ENCODE measurements around the gene ABITRAM. TPM values are rescaled to one million over a fixed set of nuclear protein-coding genes. Genes with fewer than 3 reads are reported as not detected.
"Not testable (repeated sequence)": the region's sequence is repeated elsewhere in the genome, so short reads cannot be mapped to it uniquely, and the experiment has no call there.

Gene ABITRAM
- total RNA-seq, 4 donors from 2014 or later: 7.5 to 10.9 (median 8.1) TPM

GRCh38 chr9:108961151-108961550, 27.0 kb downstream of the ABITRAM start:
- intact Hi-C loops (cut with DNase I; ENCODE audit: low total_unique reads) (no loop called here), in situ Hi-C loops (cut with MboI; ENCODE audit: low sequenced_read_pairs in 4 of 4) (loop anchor here in 1 of 4 donors (25.0 kb wide), 1 partner anchor 99 kb away; the partner anchor contains the start of genes ACTL7A and ACTL7B)
- Histone ChIP-seq H3K27ac (no peak overlapping the region), H3K9me3 (no peaks in the 10 kb centered on the region), H3K27me3 (no peaks in the 10 kb centered on the region), H3K4me1 (no peaks in the 10 kb centered on the region), H3K36me3 (no peaks in the 10 kb centered on the region), H3K4me3 (no peak overlapping the region)
- ATAC-seq: no peak
- DNase-seq: no peak
- TF ChIP-seq CTCF (IDR thresholded peaks at IDR 0.05 in 4 of 5, conservative IDR thresholded peaks at IDR 0.05 in 1 of 5) (no peak), POLR2A (IDR thresholded peaks at IDR 0.05) (no peak)

- in situ Hi-C loops (cut with MboI; ENCODE audit: low sequenced_read_pairs in 4 of 4) (loop anchor here in 1 of 4 donors (25.0 kb wide), 1 partner anchor 101 kb away; the partner anchor contains the start of genes ACTL7A and ACTL7B), intact Hi-C loops (cut with DNase I; ENCODE audit: low total_unique reads) (no loop called here)
- H3K27ac ChIP-seq: no peak overlapping the region
- no peak overlapping the region for H3K4me3 ChIP-seq
- no peaks in the 10 kb centered on the region for H3K4me1 ChIP-seq
- TF ChIP-seq POLR2A (IDR thresholded peaks at IDR 0.05) (no peak), CTCF (IDR thresholded peaks at IDR 0.05 in 4 of 5, conservative IDR thresholded peaks at IDR 0.05 in 1 of 5) (no peak)
- no peaks in the 10 kb centered on the region for H3K27me3 ChIP-seq
- no peaks in the 10 kb centered on the region for H3K36me3 ChIP-seq
- no peaks in the 10 kb centered on the region for H3K9me3 ChIP-seq
- no peak for DNase-seq
- no peak for ATAC-seq
Observed at GRCh38 chr9:108963459-108964143, 29.4 kb downstream of the ABITRAM start.

- no peak overlapping the region for H3K4me3 ChIP-seq
- no peaks in the 10 kb centered on the region for H3K9me3 ChIP-seq
- no peaks in the 10 kb centered on the region for H3K36me3 ChIP-seq
- ATAC-seq (no peak), DNase-seq (no peak)
- H3K27me3 ChIP-seq: no peaks in the 10 kb centered on the region
- intact Hi-C loops (cut with DNase I; ENCODE audit: low total_unique reads) (no loop called here), in situ Hi-C loops (cut with MboI; ENCODE audit: low sequenced_read_pairs in 4 of 4) (loop anchor here in 1 of 4 donors (25.0 kb wide), 1 partner anchor 106 kb away; the partner anchor contains the start of genes ACTL7A and ACTL7B)
- H3K4me1 ChIP-seq: no peaks in the 10 kb centered on the region
- TF ChIP-seq CTCF (IDR thresholded peaks at IDR 0.05 in 4 of 5, conservative IDR thresholded peaks at IDR 0.05 in 1 of 5): no peak
- TF ChIP-seq POLR2A (IDR thresholded peaks at IDR 0.05): no peak
- no peak overlapping the region for H3K27ac ChIP-seq
Observed at GRCh38 chr9:108967916-108968315, 33.7 kb downstream of the ABITRAM start.

GRCh38 chr9:108971392-108971791, 37.2 kb downstream of the ABITRAM start:
- H3K4me1 ChIP-seq; H3K4me3 ChIP-seq; DNase-seq; ATAC-seq; H3K9me3 ChIP-seq; H3K36me3 ChIP-seq; intact Hi-C loops (cut with DNase I; ENCODE audit: low total_unique reads); H3K27ac ChIP-seq; H3K27me3 ChIP-seq: not testable (repeated sequence)
- in situ Hi-C loops (cut with MboI; ENCODE audit: low sequenced_read_pairs in 4 of 4): loop anchor here in 1 of 4 donors (25.0 kb wide), 1 partner anchor 109 kb away; the partner anchor contains the start of genes ACTL7A and ACTL7B

- TF ChIP-seq CTCF (IDR thresholded peaks at IDR 0.05 in 4 of 5, conservative IDR thresholded peaks at IDR 0.05 in 1 of 5): no peak
- TF ChIP-seq POLR2A (IDR thresholded peaks at IDR 0.05): no peak
- Histone ChIP-seq H3K36me3 (peaks cover 0 to 3% of the 10 kb centered on the region in 2 donors), H3K4me1 (peaks cover 8 to 9% of the 10 kb centered on the region in 2 donors), H3K27me3 (no peaks in the 10 kb centered on the region), H3K4me3 (no peak overlapping the region), H3K9me3 (no peaks in the 10 kb centered on the region), H3K27ac (no peak overlapping the region)
- intact Hi-C loops (cut with DNase I; ENCODE audit: low total_unique reads): no loop called here
- ATAC-seq: no peak
- no peak for DNase-seq
- in situ Hi-C loops (cut with MboI; ENCODE audit: low sequenced_read_pairs in 4 of 4): loop anchor here in 1 of 4 donors (25.0 kb wide), 1 partner anchor 110 kb away; the partner anchor contains the start of genes ACTL7A and ACTL7B
Observed at GRCh38 chr9:108972186-108972585, 38.0 kb downstream of the ABITRAM start.
